Panc1 (cell line): ENCODE data around the gene MACROD2.

ENCODE experiments used
- CTCF ChIP-seq: fragments of 450-650 bp; IDR thresholded peaks from 2 replicates; pipeline ENCODE4 v1.5.1; 2017; ENCODE audit warnings: mild to moderate bottlenecking
- POLR2AphosphoS5 ChIP-seq: IDR thresholded peaks from 2 replicates; pipeline ENCODE4 v1.6.1; 2012; ENCODE audit warnings: mild to moderate bottlenecking, low read depth, low read length, moderate library complexity
- TCF7L2 ChIP-seq: IDR thresholded peaks from 2 replicates; pipeline ENCODE4 v1.6.1; 2011; ENCODE audit warnings: mild to moderate bottlenecking, low read depth, low read length, inconsistent platforms

GRCh38 chr20:15900443-15900842 is 1905.1 kb downstream of the MACROD2 start:
- TF ChIP-seq CTCF (no peak), POLR2AphosphoS5 (no peak), TCF7L2 (no peak)
